ENCODE results near the gene SMIM22. TPM values are rescaled to one million over a fixed set of nuclear protein-coding genes. Genes with fewer than 3 reads are reported as not detected.

Gene SMIM22
- polyA plus RNA-seq, 1 experiment: not detected

GRCh38 chr16:4753227-4753626 is 41.9 kb upstream of the SMIM22 start:
- Histone ChIP-seq H3K4me3 (ENCODE audit: low read depth, low read length) (no peak overlapping the region), H3K27me3 (ENCODE audit: control insufficient read depth, insufficient read depth, low read length) (no peaks in the 10 kb centered on the region), H3K27ac (ENCODE audit: low read depth, low read length) (no peak overlapping the region), H3K9me3 (ENCODE audit: control insufficient read depth, insufficient read depth, low read length) (peaks cover 10% of the 10 kb centered on the region)
- POLR2A ChIA-PET: no interaction called here
- DNase-seq (ENCODE audit: low read depth, low spot score): no peak
- TF ChIP-seq, protein P1, sequence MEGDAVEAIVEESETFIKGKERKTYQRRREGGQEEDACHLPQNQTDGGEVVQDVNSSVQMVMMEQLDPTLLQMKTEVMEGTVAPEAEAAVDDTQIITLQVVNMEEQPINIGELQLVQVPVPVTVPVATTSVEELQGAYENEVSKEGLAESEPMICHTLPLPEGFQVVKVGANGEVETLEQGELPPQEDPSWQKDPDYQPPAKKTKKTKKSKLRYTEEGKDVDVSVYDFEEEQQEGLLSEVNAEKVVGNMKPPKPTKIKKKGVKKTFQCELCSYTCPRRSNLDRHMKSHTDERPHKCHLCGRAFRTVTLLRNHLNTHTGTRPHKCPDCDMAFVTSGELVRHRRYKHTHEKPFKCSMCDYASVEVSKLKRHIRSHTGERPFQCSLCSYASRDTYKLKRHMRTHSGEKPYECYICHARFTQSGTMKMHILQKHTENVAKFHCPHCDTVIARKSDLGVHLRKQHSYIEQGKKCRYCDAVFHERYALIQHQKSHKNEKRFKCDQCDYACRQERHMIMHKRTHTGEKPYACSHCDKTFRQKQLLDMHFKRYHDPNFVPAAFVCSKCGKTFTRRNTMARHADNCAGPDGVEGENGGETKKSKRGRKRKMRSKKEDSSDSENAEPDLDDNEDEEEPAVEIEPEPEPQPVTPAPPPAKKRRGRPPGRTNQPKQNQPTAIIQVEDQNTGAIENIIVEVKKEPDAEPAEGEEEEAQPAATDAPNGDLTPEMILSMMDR (IDR thresholded peaks at IDR 0.05; ENCODE audit: low read depth, low read length): no peak
- CTCF ChIA-PET: no interaction called here

DNA sequence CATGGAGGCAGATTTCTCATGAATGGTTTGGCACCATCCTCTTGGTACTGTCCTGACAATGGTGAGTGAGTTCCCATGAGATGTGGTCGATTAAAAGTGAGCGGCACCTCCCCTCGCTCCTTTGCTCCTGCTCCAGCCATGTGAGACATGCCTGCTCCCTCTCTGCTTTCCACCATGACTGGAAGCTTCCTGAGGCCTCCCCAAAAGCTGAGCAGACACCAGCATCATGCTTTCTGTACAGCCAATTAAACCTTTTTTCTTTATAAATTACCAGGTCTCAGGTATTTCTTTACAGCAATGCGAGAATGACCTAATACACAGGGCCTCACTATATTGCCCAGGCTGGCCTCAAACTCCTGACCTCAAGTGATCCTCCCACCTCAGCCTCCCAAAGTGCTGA is 40.3 kb upstream of the SMIM22 start:
- Histone ChIP-seq H3K27ac (ENCODE audit: low read depth, low read length) (no peak overlapping the region), H3K4me3 (ENCODE audit: low read depth, low read length) (no peak overlapping the region), H3K27me3 (ENCODE audit: control insufficient read depth, insufficient read depth, low read length) (no peaks in the 10 kb centered on the region), H3K9me3 (ENCODE audit: control insufficient read depth, insufficient read depth, low read length) (peaks cover 10% of the 10 kb centered on the region)
- ChIA-PET POLR2A (interaction anchor here (1.2 kb wide), 1 partner anchor 10 kb away, joined by 4 read pairs; no protein-coding TSS in a partner anchor), CTCF (no interaction called here)
- DNase-seq (ENCODE audit: low read depth, low spot score): no peak
- TF ChIP-seq, protein P1 (IDR thresholded peaks at IDR 0.05; ENCODE audit: low read depth, low read length): no peak

DNA sequence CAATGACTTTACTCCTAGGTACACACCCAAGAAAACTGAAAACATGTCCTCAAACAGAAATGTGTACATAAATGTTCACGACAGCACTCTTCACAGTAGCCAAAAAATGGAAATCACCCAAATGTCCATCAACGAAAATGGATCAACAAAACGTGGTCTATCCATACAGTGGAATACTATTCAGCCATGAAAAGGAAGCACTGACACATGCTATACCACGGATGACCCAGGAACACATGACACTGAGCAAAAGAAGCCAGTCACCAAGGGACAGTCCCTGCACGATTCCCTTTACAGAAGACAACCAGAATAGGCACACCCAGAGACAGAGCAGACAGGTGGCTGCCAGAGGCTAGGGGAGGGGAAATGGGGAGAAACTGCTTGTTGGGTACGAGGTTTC is 39.5 kb upstream of the SMIM22 start:
- no peak for DNase-seq (ENCODE audit: low read depth, low spot score)
- ChIA-PET CTCF (no interaction called here), POLR2A (interaction anchor here (1.2 kb wide), 1 partner anchor 9 kb away, joined by 4 read pairs; no protein-coding TSS in a partner anchor)
- Histone ChIP-seq H3K4me3 (ENCODE audit: low read depth, low read length) (no peak overlapping the region), H3K27me3 (ENCODE audit: control insufficient read depth, insufficient read depth, low read length) (no peaks in the 10 kb centered on the region), H3K9me3 (ENCODE audit: control insufficient read depth, insufficient read depth, low read length) (peaks cover 10% of the 10 kb centered on the region), H3K27ac (ENCODE audit: low read depth, low read length) (no peak overlapping the region)
- TF ChIP-seq, protein P1 (IDR thresholded peaks at IDR 0.05; ENCODE audit: low read depth, low read length): no peak

GRCh38 chr16:4760221-4760910 is 34.8 kb upstream of the SMIM22 start:
- ChIA-PET CTCF (no interaction called here), POLR2A (no interaction called here)
- Histone ChIP-seq H3K27me3 (ENCODE audit: control insufficient read depth, insufficient read depth, low read length) (no peaks in the 10 kb centered on the region), H3K4me3 (ENCODE audit: low read depth, low read length) (no peak overlapping the region), H3K27ac (ENCODE audit: low read depth, low read length) (no peak overlapping the region), H3K9me3 (ENCODE audit: control insufficient read depth, insufficient read depth, low read length) (peaks cover 5% of the 10 kb centered on the region; the same call in 1 of the 2 replicates)
- TF ChIP-seq, protein P1 (IDR thresholded peaks at IDR 0.05; ENCODE audit: low read depth, low read length): no peak
- DNase-seq (ENCODE audit: low read depth, low spot score): no peak

GRCh38 chr16:4762205-4762604 is 33.0 kb upstream of the SMIM22 start:
- TF ChIP-seq, protein P1 (IDR thresholded peaks at IDR 0.05; ENCODE audit: low read depth, low read length): no peak
- Histone ChIP-seq H3K27me3 (ENCODE audit: control insufficient read depth, insufficient read depth, low read length) (no peaks in the 10 kb centered on the region), H3K9me3 (ENCODE audit: control insufficient read depth, insufficient read depth, low read length) (no peaks in the 10 kb centered on the region; the same call in 1 of the 2 replicates), H3K27ac (ENCODE audit: low read depth, low read length) (peak overlapping the region; percentile 21), H3K4me3 (ENCODE audit: low read depth, low read length) (no peak overlapping the region)
- ChIA-PET POLR2A (interaction anchor here (0.9 kb wide), 1 partner anchor 15 kb away, joined by 4 read pairs; no protein-coding TSS in a partner anchor), CTCF (no interaction called here)
- DNase-seq (ENCODE audit: low read depth, low spot score): no peak
